HG03354 (cell line): ENCODE results near the gene KCNA5.

Experiments used
- ATAC-seq: cut with Tn5 transposase; IDR thresholded peaks from one replicate; pipeline ENCODE4 v1.9.1; 2021; ENCODE audit warnings: mild to moderate bottlenecking; ENCODE audit not compliant: unreplicated experiment, poor library complexity, severe bottlenecking

Gene KCNA5

GRCh38 chr12:5043589-5044419 lies at the start of gene KCNA5:
Gene KCNA5 (plus strand): TSS chr12:5043879. CDS start chr12:5044148, 269 bp downstream.
- ATAC-seq, result no peak

GRCh38 chr12:4994622-4995021 lies 49.1 kb upstream of the KCNA5 start:
- ATAC-seq, result no peak

- no peak for ATAC-seq
These were observed 47.0 kb upstream of the KCNA5 start for GRCh38 chr12:4996714-4997113.

GRCh38 chr12:4997939-4998338 lies 45.7 kb upstream of the KCNA5 start:
- ATAC-seq, result no peak

- no peak for ATAC-seq
These were observed 43.5 kb upstream of the KCNA5 start for GRCh38 chr12:5000204-5000603.

GRCh38 chr12:5000658-5001385 lies 42.9 kb upstream of the KCNA5 start:
- ATAC-seq, result no peak

GRCh38 chr12:5003025-5003666 lies 40.5 kb upstream of the KCNA5 start:
- peak; percentile 63 for ATAC-seq

- no peak for ATAC-seq
These were observed 35.0 kb upstream of the KCNA5 start for GRCh38 chr12:5008661-5009060.

GRCh38 chr12:5010151-5010550 lies 33.5 kb upstream of the KCNA5 start:
- no peak for ATAC-seq

- no peak for ATAC-seq
These were observed 31.3 kb upstream of the KCNA5 start for GRCh38 chr12:5012337-5012736.

- no peak for ATAC-seq
These were observed 30.4 kb upstream of the KCNA5 start for GRCh38 chr12:5013266-5013730.

GRCh38 chr12:5014269-5014668 lies 29.4 kb upstream of the KCNA5 start:
- no peak for ATAC-seq

- no peak for ATAC-seq
These were observed 27.8 kb upstream of the KCNA5 start for GRCh38 chr12:5015711-5016492.

GRCh38 chr12:5016526-5016925 lies 27.2 kb upstream of the KCNA5 start:
- ATAC-seq, result no peak

GRCh38 chr12:5017638-5018348 lies 25.9 kb upstream of the KCNA5 start:
- ATAC-seq, result no peak

- ATAC-seq, result no peak
These were observed 25.0 kb upstream of the KCNA5 start for GRCh38 chr12:5018677-5019076.

- no peak for ATAC-seq
These were observed 21.7 kb upstream of the KCNA5 start for GRCh38 chr12:5022025-5022424.

- no peak for ATAC-seq
These were observed 21.1 kb upstream of the KCNA5 start for GRCh38 chr12:5022465-5023061.

GRCh38 chr12:5023842-5024241 lies 19.8 kb upstream of the KCNA5 start:
- ATAC-seq, result no peak
